HL-60 (cell line): ENCODE results near the gene MROH7.

Experiments
- GABPA ChIP-seq: IDR thresholded peaks from 2 replicates; pipeline ENCODE4 v1.6.1; 2012; ENCODE audit warnings: low read depth
- POLR2AphosphoS5 ChIP-seq: IDR thresholded peaks from 2 replicates; pipeline ENCODE4 v1.6.1; 2012; ENCODE audit warnings: low read depth
- SPI1 ChIP-seq: IDR thresholded peaks from 2 replicates; pipeline ENCODE4 v1.6.1; 2012; ENCODE audit warnings: low read depth, mild to moderate bottlenecking, borderline replicate concordance
- TF ChIP-seq, protein P1 (sequence below): IDR thresholded peaks from one replicate; pipeline ENCODE4 v1.5.1; 2011; ENCODE audit warnings: low read length, control low read depth, inconsistent platforms; ENCODE audit not compliant: insufficient read depth
- TF ChIP-seq, protein P2 (sequence below): IDR thresholded peaks from 2 replicates; pipeline ENCODE4 v1.6.1; 2012; ENCODE audit warnings: low read depth; ENCODE audit not compliant: insufficient replicate concordance

DNA sequence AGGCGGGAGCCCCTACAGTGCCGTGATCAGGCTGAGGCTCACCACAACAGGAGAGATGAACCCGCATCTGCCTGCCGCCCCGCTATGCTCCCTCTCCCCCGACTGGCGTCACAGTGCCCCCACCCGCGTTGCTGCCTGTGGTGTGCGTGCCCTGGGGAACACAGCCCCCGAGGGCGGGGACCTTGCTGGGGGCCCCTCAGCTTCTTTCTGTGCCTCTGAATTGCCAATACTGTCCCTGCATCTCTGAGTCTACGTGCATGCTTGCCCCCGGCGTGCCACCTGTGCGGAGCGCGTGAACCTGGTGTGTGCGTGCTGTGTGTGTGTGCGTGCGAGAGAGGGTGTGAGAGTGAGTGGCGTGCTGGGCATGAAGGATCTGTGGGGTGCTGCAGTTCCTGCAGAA lies 112.5 kb downstream of the MROH7 start:
- TF ChIP-seq, protein P1, sequence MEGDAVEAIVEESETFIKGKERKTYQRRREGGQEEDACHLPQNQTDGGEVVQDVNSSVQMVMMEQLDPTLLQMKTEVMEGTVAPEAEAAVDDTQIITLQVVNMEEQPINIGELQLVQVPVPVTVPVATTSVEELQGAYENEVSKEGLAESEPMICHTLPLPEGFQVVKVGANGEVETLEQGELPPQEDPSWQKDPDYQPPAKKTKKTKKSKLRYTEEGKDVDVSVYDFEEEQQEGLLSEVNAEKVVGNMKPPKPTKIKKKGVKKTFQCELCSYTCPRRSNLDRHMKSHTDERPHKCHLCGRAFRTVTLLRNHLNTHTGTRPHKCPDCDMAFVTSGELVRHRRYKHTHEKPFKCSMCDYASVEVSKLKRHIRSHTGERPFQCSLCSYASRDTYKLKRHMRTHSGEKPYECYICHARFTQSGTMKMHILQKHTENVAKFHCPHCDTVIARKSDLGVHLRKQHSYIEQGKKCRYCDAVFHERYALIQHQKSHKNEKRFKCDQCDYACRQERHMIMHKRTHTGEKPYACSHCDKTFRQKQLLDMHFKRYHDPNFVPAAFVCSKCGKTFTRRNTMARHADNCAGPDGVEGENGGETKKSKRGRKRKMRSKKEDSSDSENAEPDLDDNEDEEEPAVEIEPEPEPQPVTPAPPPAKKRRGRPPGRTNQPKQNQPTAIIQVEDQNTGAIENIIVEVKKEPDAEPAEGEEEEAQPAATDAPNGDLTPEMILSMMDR: no peak
- TF ChIP-seq POLR2AphosphoS5 (no peak), GABPA (no peak), SPI1 (no peak)
- TF ChIP-seq, protein P2, sequence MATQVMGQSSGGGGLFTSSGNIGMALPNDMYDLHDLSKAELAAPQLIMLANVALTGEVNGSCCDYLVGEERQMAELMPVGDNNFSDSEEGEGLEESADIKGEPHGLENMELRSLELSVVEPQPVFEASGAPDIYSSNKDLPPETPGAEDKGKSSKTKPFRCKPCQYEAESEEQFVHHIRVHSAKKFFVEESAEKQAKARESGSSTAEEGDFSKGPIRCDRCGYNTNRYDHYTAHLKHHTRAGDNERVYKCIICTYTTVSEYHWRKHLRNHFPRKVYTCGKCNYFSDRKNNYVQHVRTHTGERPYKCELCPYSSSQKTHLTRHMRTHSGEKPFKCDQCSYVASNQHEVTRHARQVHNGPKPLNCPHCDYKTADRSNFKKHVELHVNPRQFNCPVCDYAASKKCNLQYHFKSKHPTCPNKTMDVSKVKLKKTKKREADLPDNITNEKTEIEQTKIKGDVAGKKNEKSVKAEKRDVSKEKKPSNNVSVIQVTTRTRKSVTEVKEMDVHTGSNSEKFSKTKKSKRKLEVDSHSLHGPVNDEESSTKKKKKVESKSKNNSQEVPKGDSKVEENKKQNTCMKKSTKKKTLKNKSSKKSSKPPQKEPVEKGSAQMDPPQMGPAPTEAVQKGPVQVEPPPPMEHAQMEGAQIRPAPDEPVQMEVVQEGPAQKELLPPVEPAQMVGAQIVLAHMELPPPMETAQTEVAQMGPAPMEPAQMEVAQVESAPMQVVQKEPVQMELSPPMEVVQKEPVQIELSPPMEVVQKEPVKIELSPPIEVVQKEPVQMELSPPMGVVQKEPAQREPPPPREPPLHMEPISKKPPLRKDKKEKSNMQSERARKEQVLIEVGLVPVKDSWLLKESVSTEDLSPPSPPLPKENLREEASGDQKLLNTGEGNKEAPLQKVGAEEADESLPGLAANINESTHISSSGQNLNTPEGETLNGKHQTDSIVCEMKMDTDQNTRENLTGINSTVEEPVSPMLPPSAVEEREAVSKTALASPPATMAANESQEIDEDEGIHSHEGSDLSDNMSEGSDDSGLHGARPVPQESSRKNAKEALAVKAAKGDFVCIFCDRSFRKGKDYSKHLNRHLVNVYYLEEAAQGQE: no peak
